Neural progenitor cell (in vitro differentiated cells): ENCODE measurements around the gene DBR1. TPM values are rescaled to one million over a fixed set of nuclear protein-coding genes. Genes with fewer than 3 reads are reported as not detected.

Source experiments
- DNase-seq: peaks from one replicate; pipeline ENCODE4 v3.0.0-alpha.2; 2016; ENCODE audit warnings: low spot score
- H2AFZ ChIP-seq: fragments of 200-600 bp; sonication (generic); replicated peaks from 2 replicates; pipeline ENCODE4 v1.6.1; 2016; ENCODE audit warnings: antibody characterized with exemption
- H3F3A ChIP-seq: fragments of 200-600 bp; sonication (generic); 2 replicates; pipeline ENCODE4 v1.6.1; 2016; ENCODE audit warnings: antibody characterized with exemption, low read depth
- H3K27ac ChIP-seq: fragments of 200-600 bp; sonication (generic); 2 replicates; pipeline ENCODE4 v1.5.1; 2016; ENCODE audit warnings: mild to moderate bottlenecking
- H3K27me3 ChIP-seq: fragments of 200-600 bp; sonication (generic); 2 replicates; pipeline ENCODE4 v1.6.1; 2016; ENCODE audit warnings: mild to moderate bottlenecking, moderate library complexity
- H3K36me3 ChIP-seq: fragments of 200-600 bp; sonication (generic); 2 replicates; pipeline ENCODE4 v1.5.1; 2016
- H3K4me1 ChIP-seq: fragments of 200-600 bp; sonication (generic); 2 replicates; pipeline ENCODE4 v1.6.1; 2016; ENCODE audit warnings: mixed run types
- H3K4me2 ChIP-seq: fragments of 200-600 bp; sonication (generic); 2 replicates; pipeline ENCODE4 v1.6.1; 2016
- H3K4me3 ChIP-seq: fragments of 200-600 bp; sonication (generic); 2 replicates; pipeline ENCODE4 v1.5.1; 2016
- H3K79me2 ChIP-seq: fragments of 200-600 bp; sonication (generic); 2 replicates; pipeline ENCODE4 v1.6.1; 2016; ENCODE audit warnings: low read depth
- H3K9ac ChIP-seq: fragments of 200-600 bp; sonication (generic); 2 replicates; pipeline ENCODE4 v1.6.1; 2016
- H3K9me3 ChIP-seq: fragments of 200-600 bp; sonication (generic); 2 replicates; pipeline ENCODE4 v1.5.1; 2016; ENCODE audit warnings: low read depth
- H4K20me1 ChIP-seq: fragments of 200-600 bp; sonication (generic); 2 replicates; pipeline ENCODE4 v1.6.1; 2016; ENCODE audit warnings: low read depth
- H3K27ac Mint-ChIP-seq: 3 replicates; pipeline ENCODE4 v1.8.0; 2021; ENCODE audit warnings: mixed read lengths
- H3K27me3 Mint-ChIP-seq: 2 replicates; pipeline ENCODE4 v1.8.0; 2022; ENCODE audit warnings: low read depth, mild to moderate bottlenecking, inconsistent platforms, moderate library complexity, mixed read lengths; ENCODE audit not compliant: insufficient read depth
- H3K36me3 Mint-ChIP-seq: 3 replicates; pipeline ENCODE4 v1.8.0; 2021; ENCODE audit warnings: mixed read lengths
- H3K4me1 Mint-ChIP-seq: 3 replicates; pipeline ENCODE4 v1.8.0; 2021; ENCODE audit warnings: mixed read lengths
- H3K4me3 Mint-ChIP-seq: 3 replicates; pipeline ENCODE4 v1.8.0; 2021; ENCODE audit warnings: mild to moderate bottlenecking, moderate library complexity, mixed read lengths
- H3K9me3 Mint-ChIP-seq: 3 replicates; pipeline ENCODE4 v1.8.0; 2020; ENCODE audit warnings: mixed read lengths
- EZH2 ChIP-seq: fragments of 200-600 bp; sonication (generic); IDR thresholded peaks from 2 replicates; pipeline ENCODE4 v1.6.1; 2017; ENCODE audit warnings: antibody characterized with exemption, mild to moderate bottlenecking, moderate library complexity
- EZH2phosphoT487 ChIP-seq: fragments of 200-600 bp; sonication (generic); IDR thresholded peaks from 2 replicates; pipeline ENCODE4 v1.6.1; 2017; ENCODE audit warnings: antibody characterized with exemption
- total RNA-seq: library from RNA; depleted of rRNA; stranded (reverse); fragments of >200 nt; gene quantifications from 2 replicates; pipeline ENCODE4 v1.2.3, GENCODE V29; 2015; ENCODE audit warnings: low replicate concordance
- TF ChIP-seq, protein P1 (sequence below): fragments of 200-600 bp; sonication (generic); IDR thresholded peaks from 2 replicates; pipeline ENCODE4 v1.5.1; 2017; ENCODE audit warnings: antibody characterized with exemption, mild to moderate bottlenecking

The DBR1 gene
- total RNA-seq, 1 donor from 2014 or later: 32.1 TPM

DNA sequence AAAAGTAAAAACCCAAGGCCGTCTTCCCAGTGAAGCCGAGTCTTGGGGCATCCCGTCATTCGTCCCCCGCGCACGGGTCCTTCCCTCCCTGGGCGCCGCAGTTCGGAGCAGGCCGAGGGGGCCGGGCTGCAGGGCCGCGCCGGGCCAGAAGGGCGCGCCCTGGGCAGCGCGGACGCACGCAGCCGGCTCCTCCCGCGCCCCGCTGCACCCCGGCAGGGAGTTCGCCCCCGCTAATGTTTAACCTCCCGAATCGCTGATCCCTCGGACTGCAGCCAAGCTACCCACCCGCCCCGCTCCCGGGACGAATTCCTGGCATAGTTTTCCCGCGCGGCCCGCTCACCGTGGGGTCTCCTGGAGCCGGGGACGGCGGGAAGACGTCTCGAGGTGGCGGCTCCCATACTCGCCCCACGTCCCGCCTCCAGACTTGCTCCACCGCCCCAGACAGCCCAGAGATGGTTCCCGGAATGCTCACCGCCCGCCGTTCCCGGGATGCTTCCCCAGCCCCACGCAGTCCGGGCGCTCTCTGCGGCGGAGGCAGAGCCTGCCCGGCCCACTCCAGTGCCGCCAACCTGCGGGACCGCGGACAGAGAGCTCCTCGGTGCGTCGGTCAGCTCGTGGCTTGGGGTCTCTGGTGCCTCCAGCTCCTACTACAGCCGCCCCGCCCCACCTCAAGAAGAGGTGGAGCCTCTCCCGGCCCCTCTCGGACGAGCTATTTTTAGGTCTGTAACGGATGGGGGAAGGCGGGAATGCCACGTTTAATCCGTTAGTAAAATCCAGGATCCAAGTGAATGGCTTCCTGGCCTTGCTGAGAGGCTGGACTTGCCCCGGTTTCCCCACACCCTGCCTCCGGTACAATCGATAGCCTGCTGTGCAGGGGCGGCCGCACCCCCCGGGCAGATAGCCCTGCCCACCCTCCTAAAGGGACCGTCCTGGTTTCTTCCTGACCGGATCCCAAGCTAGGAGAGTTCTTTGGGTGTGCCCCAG is 59.4 kb downstream of the DBR1 start, which contains the start of gene DZIP1L:
TSS of gene DZIP1L (minus strand) at position 621 of the 984 bp plus-strand sequence. CDS start 11,637 bp downstream, outside the sequence.
- TF ChIP-seq EZH2phosphoT487: no peak
- TF ChIP-seq, protein P1, sequence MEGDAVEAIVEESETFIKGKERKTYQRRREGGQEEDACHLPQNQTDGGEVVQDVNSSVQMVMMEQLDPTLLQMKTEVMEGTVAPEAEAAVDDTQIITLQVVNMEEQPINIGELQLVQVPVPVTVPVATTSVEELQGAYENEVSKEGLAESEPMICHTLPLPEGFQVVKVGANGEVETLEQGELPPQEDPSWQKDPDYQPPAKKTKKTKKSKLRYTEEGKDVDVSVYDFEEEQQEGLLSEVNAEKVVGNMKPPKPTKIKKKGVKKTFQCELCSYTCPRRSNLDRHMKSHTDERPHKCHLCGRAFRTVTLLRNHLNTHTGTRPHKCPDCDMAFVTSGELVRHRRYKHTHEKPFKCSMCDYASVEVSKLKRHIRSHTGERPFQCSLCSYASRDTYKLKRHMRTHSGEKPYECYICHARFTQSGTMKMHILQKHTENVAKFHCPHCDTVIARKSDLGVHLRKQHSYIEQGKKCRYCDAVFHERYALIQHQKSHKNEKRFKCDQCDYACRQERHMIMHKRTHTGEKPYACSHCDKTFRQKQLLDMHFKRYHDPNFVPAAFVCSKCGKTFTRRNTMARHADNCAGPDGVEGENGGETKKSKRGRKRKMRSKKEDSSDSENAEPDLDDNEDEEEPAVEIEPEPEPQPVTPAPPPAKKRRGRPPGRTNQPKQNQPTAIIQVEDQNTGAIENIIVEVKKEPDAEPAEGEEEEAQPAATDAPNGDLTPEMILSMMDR: peak; percentile 62
- no peak for TF ChIP-seq EZH2
- H3K27ac ChIP-seq: peak within 1 kb of the TSS; percentile 54
- H3K9me3 ChIP-seq: no peaks in the 10 kb centered on the region
- DNase-seq: peak; percentile 90
- H3K79me2 ChIP-seq: peaks cover 40% of the 10 kb centered on the region
- H3K4me2 ChIP-seq: peak within 1 kb of the TSS; percentile 90
- H3K4me3 Mint-ChIP-seq: peak within 1 kb of the TSS; percentile 97
- H3K4me1 Mint-ChIP-seq: peaks cover 24% of the 10 kb centered on the region
- peak within 1 kb of the TSS; percentile 99 for H3K27ac Mint-ChIP-seq
- peak within 1 kb of the TSS; percentile 73 for H3K4me3 ChIP-seq
- peaks cover 4% of the 10 kb centered on the region for H3K27me3 Mint-ChIP-seq
- H2AFZ ChIP-seq: peak within 1 kb of the TSS; percentile 81
- H3F3A ChIP-seq: peaks cover 16% of the 10 kb centered on the region
- no peaks in the 10 kb centered on the region for H3K36me3 ChIP-seq
- H3K9ac ChIP-seq: peak within 1 kb of the TSS; percentile 39
- H4K20me1 ChIP-seq: peaks cover 10% of the 10 kb centered on the region
- H3K27me3 ChIP-seq: no peaks in the 10 kb centered on the region
- peaks cover 4% of the 10 kb centered on the region for H3K36me3 Mint-ChIP-seq
- peaks cover 19% of the 10 kb centered on the region for H3K4me1 ChIP-seq
- H3K9me3 Mint-ChIP-seq: no peaks in the 10 kb centered on the region

DNA sequence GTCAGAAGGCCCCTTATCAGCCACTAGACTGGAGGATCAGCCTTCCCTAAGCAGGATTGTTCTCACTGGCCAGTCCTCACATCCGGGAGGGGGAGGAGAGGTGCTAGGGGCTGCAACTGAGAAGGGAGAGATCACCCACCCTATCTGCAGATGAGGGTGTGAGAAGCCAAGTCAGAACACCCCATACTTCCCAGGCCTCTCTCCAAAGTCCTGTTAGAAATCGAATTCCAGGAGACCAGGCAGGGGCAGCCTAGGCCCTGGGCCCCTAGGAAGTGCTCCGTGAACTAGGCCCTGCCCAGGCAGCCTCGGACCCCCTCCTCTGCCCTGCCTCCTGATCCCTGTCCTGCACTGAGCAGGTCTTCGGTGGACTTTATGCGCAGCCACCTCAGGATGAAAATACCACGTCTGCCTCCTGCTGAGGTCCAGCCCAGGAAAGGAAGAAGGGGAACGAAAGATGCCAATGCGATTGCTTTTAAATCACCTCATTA is 60.2 kb downstream of the DBR1 start:
- no peak overlapping the region for H3K27ac ChIP-seq
- Mint-ChIP-seq H3K4me1 (peaks cover 24% of the 10 kb centered on the region), H3K4me3 (peak overlapping the region; percentile 97), H3K27ac (peak overlapping the region; percentile 99), H3K9me3 (no peaks in the 10 kb centered on the region), H3K36me3 (peaks cover 8% of the 10 kb centered on the region), H3K27me3 (peaks cover 4% of the 10 kb centered on the region)
- no peaks in the 10 kb centered on the region for H3K27me3 ChIP-seq
- peak overlapping the region; percentile 90 for H3K4me2 ChIP-seq
- peak overlapping the region; percentile 81 for H2AFZ ChIP-seq
- DNase-seq: peak; percentile 48
- peak overlapping the region; percentile 39 for H3K9ac ChIP-seq
- no peaks in the 10 kb centered on the region for H3K9me3 ChIP-seq
- TF ChIP-seq, protein P1: no peak
- TF ChIP-seq EZH2 (no peak), EZH2phosphoT487 (no peak)
- H3F3A ChIP-seq: peaks cover 16% of the 10 kb centered on the region
- H3K4me1 ChIP-seq: peaks cover 19% of the 10 kb centered on the region
- H3K36me3 ChIP-seq: no peaks in the 10 kb centered on the region
- H4K20me1 ChIP-seq: peaks cover 10% of the 10 kb centered on the region
- H3K79me2 ChIP-seq: peaks cover 40% of the 10 kb centered on the region
- H3K4me3 ChIP-seq: peak overlapping the region; percentile 73

DNA sequence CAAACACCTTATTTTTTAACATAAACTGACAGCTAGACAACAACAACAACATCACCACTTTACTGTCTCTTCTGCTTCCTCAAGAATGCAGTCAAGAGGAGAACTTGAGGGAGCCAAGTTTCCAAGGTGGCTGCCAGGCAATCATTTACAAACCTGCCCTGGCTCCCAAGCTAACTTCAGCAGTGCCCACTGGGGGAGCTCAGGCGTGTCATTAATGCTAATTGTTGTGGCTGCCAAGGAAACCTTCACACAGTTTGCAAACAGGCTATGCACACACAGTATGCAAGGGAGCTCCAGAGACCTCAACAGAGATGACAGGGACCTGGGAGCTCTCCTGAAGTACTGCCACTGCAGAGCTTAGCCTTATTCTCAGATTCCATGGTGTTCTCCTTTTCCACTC is 61.4 kb downstream of the DBR1 start:
- peaks cover 4% of the 10 kb centered on the region for H3K27me3 Mint-ChIP-seq
- Histone ChIP-seq H3K36me3 (no peaks in the 10 kb centered on the region), H2AFZ (no peak overlapping the region), H3K27ac (no peak overlapping the region), H3K4me1 (peaks cover 19% of the 10 kb centered on the region), H3K4me3 (no peak overlapping the region), H3K4me2 (peak overlapping the region; percentile 90), H4K20me1 (peaks cover 10% of the 10 kb centered on the region), H3K9me3 (no peaks in the 10 kb centered on the region), H3K27me3 (no peaks in the 10 kb centered on the region), H3F3A (peaks cover 16% of the 10 kb centered on the region), H3K9ac (no peak overlapping the region), H3K79me2 (peaks cover 40% of the 10 kb centered on the region)
- peaks cover 10% of the 10 kb centered on the region for H3K36me3 Mint-ChIP-seq
- DNase-seq: peak; percentile 40
- peak overlapping the region; percentile 97 for H3K4me3 Mint-ChIP-seq
- no peaks in the 10 kb centered on the region for H3K9me3 Mint-ChIP-seq
- H3K4me1 Mint-ChIP-seq: peaks cover 24% of the 10 kb centered on the region
- TF ChIP-seq EZH2phosphoT487: no peak
- TF ChIP-seq EZH2: no peak
- TF ChIP-seq, protein P1: no peak
- peak overlapping the region; percentile 76 for H3K27ac Mint-ChIP-seq
